ENCODE data around the gene ELF4.

The ELF4 gene

DNA sequence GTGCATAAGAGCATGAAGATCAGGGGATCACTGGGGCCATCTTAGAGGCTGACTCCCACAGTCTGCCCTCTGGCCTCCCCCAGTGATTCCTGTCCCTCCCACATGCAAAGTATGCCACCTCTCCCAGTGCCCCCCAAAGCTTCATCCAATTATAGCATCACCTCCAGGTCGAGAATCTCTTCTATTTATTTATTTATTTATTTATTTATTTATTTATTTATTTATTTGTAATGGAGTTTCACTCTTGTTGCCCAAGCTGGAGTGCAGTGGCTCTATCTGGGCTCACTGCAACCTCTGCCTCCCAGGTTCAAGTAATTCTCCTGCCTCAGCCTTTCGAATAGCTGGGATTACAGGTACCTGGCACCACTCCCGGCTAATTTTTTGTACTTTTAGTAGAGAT, 77.7 kb downstream of the ELF4 start:
- DNase-seq: no peak

DNA sequence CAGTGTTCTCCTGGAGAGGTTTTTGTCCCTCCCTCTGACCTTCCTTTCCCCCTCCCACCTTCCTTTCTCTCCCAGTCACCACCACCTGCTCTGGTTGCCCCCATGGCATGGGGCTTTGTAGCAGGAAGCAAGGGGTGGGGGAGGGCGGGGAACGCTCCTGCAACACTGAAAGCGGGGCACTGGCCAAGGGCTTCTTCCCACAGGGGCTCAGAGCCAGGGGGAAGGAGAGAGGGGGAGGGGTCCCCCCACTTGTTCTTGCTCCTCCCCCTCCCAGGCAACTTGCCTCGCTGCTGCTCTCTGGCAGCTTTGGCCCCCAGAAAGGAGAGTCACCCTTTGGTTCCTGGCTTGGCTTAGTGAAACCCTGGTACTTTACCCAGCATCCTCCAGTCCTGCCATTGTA, 79.5 kb downstream of the ELF4 start:
- DNase-seq: no peak

DNA sequence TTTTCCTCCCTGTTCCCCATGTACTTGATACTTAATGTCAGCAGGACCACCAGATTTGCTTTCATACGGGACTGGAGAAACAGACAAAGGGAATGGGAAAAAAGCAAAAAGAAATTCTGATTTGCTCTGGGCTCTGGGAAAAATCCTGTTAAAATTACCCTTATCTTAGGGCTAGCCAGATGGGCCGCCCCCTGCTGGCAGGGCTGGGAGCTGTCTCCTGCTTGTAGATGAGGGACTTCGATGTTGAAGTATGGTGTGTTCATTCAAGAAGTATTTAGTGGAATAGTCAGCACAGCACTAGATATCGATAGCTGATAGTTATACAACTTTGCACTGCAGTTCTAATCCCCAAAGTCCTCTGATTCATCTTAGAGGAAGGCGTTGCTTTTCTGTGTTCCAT, 82.1 kb downstream of the ELF4 start:
- no peak for DNase-seq

DNA sequence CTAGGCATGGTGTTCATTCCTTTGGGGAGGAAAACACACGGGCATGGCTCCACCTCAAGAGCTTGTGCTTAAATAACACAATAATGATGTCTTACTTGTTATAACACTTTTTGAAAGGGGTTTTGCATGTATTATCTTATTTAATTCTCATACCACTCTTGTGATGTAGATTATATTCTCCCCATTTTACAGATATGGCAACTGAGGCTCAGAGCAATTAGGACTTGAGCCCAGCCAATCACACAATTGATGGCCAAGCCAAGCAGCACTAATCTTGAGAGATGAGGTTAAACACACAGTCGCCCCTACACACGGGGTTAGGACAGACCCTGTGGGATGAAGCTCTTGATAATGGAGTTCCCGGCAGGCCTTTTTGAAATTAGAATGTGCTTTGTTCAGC, 82.7 kb downstream of the ELF4 start:
- no peak for DNase-seq

DNA sequence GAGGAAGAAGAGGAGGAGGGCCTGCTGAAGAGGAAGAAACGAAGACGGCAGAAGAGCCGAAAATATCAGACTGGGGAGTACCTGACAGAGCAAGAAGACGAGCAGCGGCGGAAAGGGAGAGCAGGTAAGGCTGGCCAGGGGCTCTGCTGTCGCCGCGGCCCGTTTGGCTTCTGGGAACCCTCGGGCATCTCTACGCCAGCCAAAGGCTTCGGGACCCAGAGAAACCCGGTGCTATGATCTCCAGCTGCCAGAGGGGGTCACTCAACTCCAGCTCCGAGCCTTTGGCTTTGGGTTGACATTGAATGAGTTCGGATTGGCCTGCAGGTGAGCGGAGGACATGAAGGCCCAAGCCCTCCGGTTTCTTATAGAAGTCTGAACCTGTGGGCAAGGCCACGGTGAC, 85.0 kb downstream of the ELF4 start:
- DNase-seq: no peak

DNA sequence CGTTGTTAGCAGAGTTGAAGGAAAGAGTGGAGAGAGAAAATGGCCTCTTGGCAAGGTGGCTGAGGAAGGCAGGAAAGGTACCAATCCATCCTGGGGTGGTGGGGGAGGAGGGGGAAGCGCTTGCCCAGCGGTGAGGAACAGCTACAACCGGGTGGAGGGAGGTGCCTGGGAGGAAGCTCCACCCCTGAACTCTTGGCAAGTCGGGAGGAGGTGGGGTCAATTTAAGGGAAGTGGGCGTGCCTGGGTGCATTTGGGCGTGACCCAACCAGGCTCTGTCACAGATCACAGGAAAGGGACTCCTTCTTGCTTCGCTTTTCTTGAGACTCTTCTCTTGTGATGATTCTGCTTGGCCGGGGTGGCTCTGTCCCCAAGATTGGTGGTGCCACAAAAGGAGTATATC, 86.2 kb downstream of the ELF4 start:
- peak in 1 of 2 experiments; percentile 4 for DNase-seq

DNA sequence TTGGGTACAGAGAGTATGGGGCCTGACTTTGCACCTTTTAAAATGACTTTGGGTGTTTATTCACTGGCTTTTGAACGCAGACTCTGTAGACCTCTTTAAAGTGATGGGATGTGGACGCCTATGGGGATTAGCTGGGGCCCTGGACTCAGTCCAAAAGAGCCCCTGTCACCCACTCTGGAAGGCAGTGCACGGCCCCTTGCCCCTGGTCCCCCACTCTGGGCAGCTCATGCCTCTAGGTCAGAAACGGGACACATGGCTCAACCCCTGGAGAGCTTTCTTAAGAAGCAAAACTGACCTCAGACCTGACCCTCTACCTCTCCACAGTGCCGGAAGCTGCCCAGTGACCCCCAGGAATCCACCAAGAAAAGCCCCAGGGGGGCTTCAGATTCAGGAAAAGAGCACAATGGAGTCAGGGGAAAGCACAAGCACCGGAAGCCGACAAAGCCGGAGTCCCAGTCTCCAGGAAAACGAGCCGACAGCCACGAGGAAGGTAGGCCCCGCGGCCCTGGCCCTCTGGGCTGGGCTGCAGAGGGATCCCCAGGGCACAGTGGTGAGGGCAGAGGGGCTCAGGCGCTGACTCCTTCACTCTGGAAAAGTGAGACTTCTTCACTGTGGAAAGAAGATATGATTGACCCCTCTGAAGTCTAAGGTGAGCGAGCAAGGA, 89.5 kb downstream of the ELF4 start:
- no peak for DNase-seq

DNA sequence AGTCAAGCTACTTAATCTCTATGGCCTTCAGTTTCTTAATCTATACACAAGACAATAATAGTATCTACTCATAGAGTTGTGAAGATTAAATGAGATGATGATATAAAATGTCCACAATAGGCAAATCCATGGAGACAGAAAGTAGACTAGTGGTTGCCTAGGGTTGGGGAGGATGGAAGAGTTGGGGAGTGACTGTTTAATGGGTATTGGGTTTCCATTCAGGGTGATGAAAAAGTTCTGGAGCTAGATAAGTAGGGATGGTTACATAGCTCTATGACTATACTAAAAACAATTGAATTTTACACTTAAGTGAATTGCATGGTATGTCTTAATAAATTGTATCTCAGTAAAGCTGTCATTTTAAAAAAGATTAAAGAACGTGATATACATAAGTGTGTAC, 92.2 kb downstream of the ELF4 start:
- no peak for DNase-seq

DNA sequence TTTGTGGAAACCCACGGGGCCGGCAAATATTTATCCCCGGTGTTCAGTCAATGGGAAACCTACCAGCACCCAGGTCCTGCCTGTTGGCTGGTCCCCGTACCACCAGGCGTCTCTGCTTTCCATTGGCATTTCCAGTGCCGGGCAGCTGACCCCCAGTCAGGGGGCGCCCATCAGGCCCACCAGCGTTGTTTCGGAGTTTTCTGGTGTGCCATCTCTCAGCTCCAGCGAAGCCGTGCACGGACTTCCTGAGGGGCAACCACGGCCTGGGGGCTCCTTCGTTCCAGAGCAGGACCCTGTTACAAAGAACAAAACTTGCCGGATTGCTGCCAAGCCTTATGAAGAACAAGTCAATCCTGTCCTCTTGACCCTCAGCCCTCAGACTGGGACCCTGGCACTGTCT, 95.1 kb downstream of the ELF4 start:
- DNase-seq: no peak

All from NCI-H2081 (cell line).